WERI-Rb-1 (cell line): ENCODE results near the gene SLC7A10.
"Not testable (repeated sequence)": the region's sequence is repeated elsewhere in the genome, so short reads cannot be mapped to it uniquely, and the experiment has no call there.

Experiments used
- DNase-seq: peaks from one replicate; pipeline ENCODE4 v3.0.0-alpha.2; 2020
- H3K27ac ChIP-seq: fragments of 250-450 bp; sonication (Bioruptor Pico); 2 replicates; pipeline ENCODE4 v1.5.1; 2020; ENCODE audit warnings: mild to moderate bottlenecking, moderate library complexity
- H3K27me3 ChIP-seq: fragments of 250-450 bp; sonication (Bioruptor Pico); 2 replicates; pipeline ENCODE4 v1.5.1; 2021; ENCODE audit warnings: mild to moderate bottlenecking, low read depth, moderate library complexity; ENCODE audit not compliant: insufficient read depth, severe bottlenecking
- H3K36me3 ChIP-seq: fragments of 250-450 bp; sonication (Bioruptor Pico); 2 replicates; pipeline ENCODE4 v1.5.1; 2020; ENCODE audit warnings: mild to moderate bottlenecking, moderate library complexity
- H3K4me3 ChIP-seq: 2 replicates; pipeline ENCODE4 v1.5.1; 2011; ENCODE audit warnings: low read depth, mild to moderate bottlenecking, control low read depth, low read length
- H3K9me3 ChIP-seq: fragments of 250-450 bp; sonication (Bioruptor Pico); 2 replicates; pipeline ENCODE4 v1.5.1; 2021; ENCODE audit warnings: mild to moderate bottlenecking, moderate library complexity; ENCODE audit not compliant: severe bottlenecking
- CTCF ChIP-seq: IDR thresholded peaks from 2 replicates; pipeline ENCODE4 v1.5.1; 2011; ENCODE audit warnings: low read depth, mild to moderate bottlenecking, control low read depth, inconsistent platforms, low read length

Gene SLC7A10

GRCh38 chr19:33212436-33213172 lies 13.0 kb downstream of the SLC7A10 start:
- H3K9me3 ChIP-seq: no peaks in the 10 kb centered on the region
- H3K27ac ChIP-seq: no peak overlapping the region
- H3K27me3 ChIP-seq: no peaks in the 10 kb centered on the region
- no peak for DNase-seq
- peaks cover 4% of the 10 kb centered on the region; the same call in 1 of the 2 replicates for H3K36me3 ChIP-seq
- TF ChIP-seq CTCF: no peak
- no peak overlapping the region for H3K4me3 ChIP-seq

GRCh38 chr19:33211794-33212435 lies 13.7 kb downstream of the SLC7A10 start:
- no peak overlapping the region for H3K27ac ChIP-seq
- no peaks in the 10 kb centered on the region for H3K27me3 ChIP-seq
- H3K36me3 ChIP-seq: peaks cover 4% of the 10 kb centered on the region; the same call in 1 of the 2 replicates
- H3K4me3 ChIP-seq: no peak overlapping the region
- H3K9me3 ChIP-seq: no peaks in the 10 kb centered on the region
- TF ChIP-seq CTCF: no peak
- DNase-seq: no peak

GRCh38 chr19:33210266-33210940 lies 15.2 kb downstream of the SLC7A10 start:
- H3K4me3 ChIP-seq: no peak overlapping the region
- H3K36me3 ChIP-seq: peaks cover 11% of the 10 kb centered on the region
- H3K27ac ChIP-seq: no peak overlapping the region
- TF ChIP-seq CTCF: no peak
- no peaks in the 10 kb centered on the region for H3K9me3 ChIP-seq
- no peak for DNase-seq
- no peaks in the 10 kb centered on the region for H3K27me3 ChIP-seq

GRCh38 chr19:33209850-33210230 lies 15.8 kb downstream of the SLC7A10 start:
- not testable (repeated sequence) for DNase-seq, H3K27me3 ChIP-seq, H3K4me3 ChIP-seq, H3K9me3 ChIP-seq, H3K27ac ChIP-seq
- peaks cover 16% of the 10 kb centered on the region for H3K36me3 ChIP-seq

GRCh38 chr19:33208904-33209849 lies 16.5 kb downstream of the SLC7A10 start:
- no peak for DNase-seq
- Histone ChIP-seq H3K27me3 (no peaks in the 10 kb centered on the region), H3K9me3 (no peaks in the 10 kb centered on the region), H3K27ac (no peak overlapping the region), H3K4me3 (no peak overlapping the region), H3K36me3 (peaks cover 21% of the 10 kb centered on the region)
- no peak for TF ChIP-seq CTCF
